OCI-LY3 (cell line): Measurements from ENCODE around the gene DDX10.

Experiments
- H2AFZ ChIP-seq: fragments of 200-600, 300-600 bp; shearing (Covaris generic); 2 replicates; pipeline ENCODE4 v1.6.0; 2014; ENCODE audit warnings: antibody characterized with exemption, low read depth, low read length
- H3K27ac ChIP-seq: fragments of 200-600, 300-600 bp; sonication (generic); 2 replicates; pipeline ENCODE4 v1.5.1; 2014; ENCODE audit warnings: mild to moderate bottlenecking, low read length, moderate library complexity, mixed read lengths
- H3K27me3 ChIP-seq: fragments of 200-600, 300-600 bp; sonication (generic); 2 replicates; pipeline ENCODE4 v1.6.1; 2014; ENCODE audit warnings: low read depth, low read length, mixed read lengths
- H3K36me3 ChIP-seq: fragments of 200-600, 300-600 bp; sonication (generic); replicated peaks from 2 replicates; pipeline ENCODE3; 2014; ENCODE audit warnings: low read depth, low read length, mixed read lengths
- H3K4me1 ChIP-seq: fragments of 300-600, 200-600 bp; sonication (generic); 2 replicates; pipeline ENCODE4 v1.6.1; 2014; ENCODE audit warnings: low read length, mixed read lengths
- H3K4me2 ChIP-seq: fragments of 200-600, 300-600 bp; sonication (generic); 2 replicates; pipeline ENCODE4 v1.6.1; 2014; ENCODE audit warnings: low read length, mixed read lengths
- H3K4me3 ChIP-seq: fragments of 300-600, 200-600 bp; sonication (generic); 2 replicates; pipeline ENCODE4 v1.5.1; 2014; ENCODE audit warnings: antibody characterized with exemption, mild to moderate bottlenecking, low read length, moderate library complexity
- H3K79me2 ChIP-seq: fragments of 300-600, 200-600 bp; shearing (Covaris generic); 2 replicates; pipeline ENCODE4 v1.6.1; 2014; ENCODE audit warnings: mild to moderate bottlenecking, low read length, mixed read lengths
- H3K9ac ChIP-seq: fragments of 300-600, 200-600 bp; shearing (Covaris generic); 2 replicates; pipeline ENCODE4 v1.6.0; 2014; ENCODE audit warnings: mild to moderate bottlenecking, low read length, moderate library complexity
- H3K9me3 ChIP-seq: fragments of 200-600, 300-600 bp; shearing (Covaris generic); 2 replicates; pipeline ENCODE4 v1.6.1; 2014; ENCODE audit warnings: low read length, mixed read lengths; ENCODE audit not compliant: insufficient read depth
- H4K20me1 ChIP-seq: fragments of 200-600, 300-600 bp; sonication (generic); 2 replicates; pipeline ENCODE4 v1.6.1; 2016; ENCODE audit warnings: low read length, mixed read lengths; ENCODE audit not compliant: insufficient read depth
- EZH2phosphoT487 ChIP-seq: fragments of 200-600 bp; shearing (Covaris generic); IDR thresholded peaks from 2 replicates; pipeline ENCODE4 v1.6.1; 2018; ENCODE audit warnings: antibody characterized with exemption, mixed run types, low read depth
- TF ChIP-seq, protein P1 (sequence below): fragments of 200-600, 300-600 bp; sonication (generic); IDR thresholded peaks from 2 replicates; pipeline ENCODE4 v1.5.1; 2014; ENCODE audit warnings: antibody characterized with exemption, low read length, low read depth

Gene DDX10

DNA sequence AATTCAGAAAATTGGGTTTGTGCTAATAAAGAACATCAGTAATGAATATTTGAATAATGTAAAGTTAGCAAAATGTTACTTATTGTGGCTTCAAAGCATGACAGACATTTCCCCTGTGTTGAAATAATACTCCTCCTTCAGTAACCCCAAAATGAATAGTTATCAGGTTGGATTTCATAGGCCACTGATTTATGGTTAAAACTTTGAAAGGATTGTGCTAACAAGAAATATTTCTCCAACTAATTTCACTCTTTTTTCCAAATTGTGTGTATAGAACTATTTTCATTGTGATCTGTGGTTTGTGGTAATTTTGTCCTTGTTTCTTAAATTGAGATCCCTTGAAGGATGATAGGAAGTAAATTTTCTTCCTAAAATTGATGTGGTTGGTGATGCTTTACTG lies 7.9 kb downstream of the DDX10 start:
- H3K79me2 ChIP-seq = peaks cover 59% of the 10 kb centered on the region
- H3K27me3 ChIP-seq = no peaks in the 10 kb centered on the region
- H3K27ac ChIP-seq = no peak overlapping the region
- no peaks in the 10 kb centered on the region for H3K9me3 ChIP-seq
- no peak overlapping the region for H3K4me3 ChIP-seq
- no peak overlapping the region for H3K9ac ChIP-seq
- peaks cover 8% of the 10 kb centered on the region for H3K36me3 ChIP-seq
- no peak overlapping the region for H2AFZ ChIP-seq
- H3K4me1 ChIP-seq = no peaks in the 10 kb centered on the region
- TF ChIP-seq EZH2phosphoT487 = no peak
- TF ChIP-seq, protein P1, sequence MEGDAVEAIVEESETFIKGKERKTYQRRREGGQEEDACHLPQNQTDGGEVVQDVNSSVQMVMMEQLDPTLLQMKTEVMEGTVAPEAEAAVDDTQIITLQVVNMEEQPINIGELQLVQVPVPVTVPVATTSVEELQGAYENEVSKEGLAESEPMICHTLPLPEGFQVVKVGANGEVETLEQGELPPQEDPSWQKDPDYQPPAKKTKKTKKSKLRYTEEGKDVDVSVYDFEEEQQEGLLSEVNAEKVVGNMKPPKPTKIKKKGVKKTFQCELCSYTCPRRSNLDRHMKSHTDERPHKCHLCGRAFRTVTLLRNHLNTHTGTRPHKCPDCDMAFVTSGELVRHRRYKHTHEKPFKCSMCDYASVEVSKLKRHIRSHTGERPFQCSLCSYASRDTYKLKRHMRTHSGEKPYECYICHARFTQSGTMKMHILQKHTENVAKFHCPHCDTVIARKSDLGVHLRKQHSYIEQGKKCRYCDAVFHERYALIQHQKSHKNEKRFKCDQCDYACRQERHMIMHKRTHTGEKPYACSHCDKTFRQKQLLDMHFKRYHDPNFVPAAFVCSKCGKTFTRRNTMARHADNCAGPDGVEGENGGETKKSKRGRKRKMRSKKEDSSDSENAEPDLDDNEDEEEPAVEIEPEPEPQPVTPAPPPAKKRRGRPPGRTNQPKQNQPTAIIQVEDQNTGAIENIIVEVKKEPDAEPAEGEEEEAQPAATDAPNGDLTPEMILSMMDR = no peak
- 0 out of 2 replicates have a peak, but pooled peaks cover 5% of the 10 kb centered on the region for H4K20me1 ChIP-seq
- H3K4me2 ChIP-seq = no peak overlapping the region

- no peaks in the 10 kb centered on the region for H3K9me3 ChIP-seq
- H3K79me2 ChIP-seq = peaks cover 8% of the 10 kb centered on the region
- H2AFZ ChIP-seq = no peak overlapping the region
- TF ChIP-seq EZH2phosphoT487 = no peak
- TF ChIP-seq, protein P1 = no peak
- no peak overlapping the region for H3K4me3 ChIP-seq
- H3K4me2 ChIP-seq = no peak overlapping the region
- H3K27ac ChIP-seq = no peak overlapping the region
- H3K36me3 ChIP-seq = peaks cover 11% of the 10 kb centered on the region
- H4K20me1 ChIP-seq = no peaks in the 10 kb centered on the region
- H3K9ac ChIP-seq = no peak overlapping the region
- H3K4me1 ChIP-seq = no peaks in the 10 kb centered on the region
- H3K27me3 ChIP-seq = no peaks in the 10 kb centered on the region
Measured at GRCh38 chr11:108679045-108679444, 14.2 kb downstream of the DDX10 start.

GRCh38 chr11:108680271-108680670 lies 15.4 kb downstream of the DDX10 start:
- Histone ChIP-seq H3K9ac (no peak overlapping the region), H3K27ac (no peak overlapping the region), H3K9me3 (no peaks in the 10 kb centered on the region), H3K79me2 (peaks cover 8% of the 10 kb centered on the region), H2AFZ (no peak overlapping the region), H3K4me1 (no peaks in the 10 kb centered on the region), H3K27me3 (no peaks in the 10 kb centered on the region), H3K4me3 (no peak overlapping the region), H3K36me3 (peaks cover 11% of the 10 kb centered on the region), H4K20me1 (no peaks in the 10 kb centered on the region), H3K4me2 (no peak overlapping the region)
- no peak for TF ChIP-seq EZH2phosphoT487
- TF ChIP-seq, protein P1 = no peak

GRCh38 chr11:108685419-108686130 lies 20.7 kb downstream of the DDX10 start:
- Histone ChIP-seq H3K9me3 (no peaks in the 10 kb centered on the region), H3K4me1 (no peaks in the 10 kb centered on the region), H3K79me2 (peaks cover 12% of the 10 kb centered on the region), H3K36me3 (peaks cover 8% of the 10 kb centered on the region), H2AFZ (no peak overlapping the region), H3K4me3 (no peak overlapping the region), H4K20me1 (no peaks in the 10 kb centered on the region), H3K4me2 (no peak overlapping the region), H3K27me3 (no peaks in the 10 kb centered on the region), H3K27ac (no peak overlapping the region), H3K9ac (no peak overlapping the region)
- no peak for TF ChIP-seq EZH2phosphoT487
- TF ChIP-seq, protein P1 = no peak
